GM12874 (cell line): ENCODE data around the gene CHSY3.

Experiments
- CTCF ChIP-seq: IDR thresholded peaks from 2 replicates; pipeline ENCODE4 v1.5.1; 2011; ENCODE audit warnings: low read depth, mild to moderate bottlenecking, control low read depth, low read length, moderate library complexity; ENCODE audit not compliant: insufficient read depth

CHSY3 gene

GRCh38 chr5:129945774-129946270, 41.6 kb downstream of the CHSY3 start:
- no peak for TF ChIP-seq CTCF

- TF ChIP-seq CTCF = no peak
Measured at GRCh38 chr5:129951039-129951438, 46.8 kb downstream of the CHSY3 start.

- TF ChIP-seq CTCF = no peak
Measured at GRCh38 chr5:129958581-129958980, 54.3 kb downstream of the CHSY3 start.

DNA sequence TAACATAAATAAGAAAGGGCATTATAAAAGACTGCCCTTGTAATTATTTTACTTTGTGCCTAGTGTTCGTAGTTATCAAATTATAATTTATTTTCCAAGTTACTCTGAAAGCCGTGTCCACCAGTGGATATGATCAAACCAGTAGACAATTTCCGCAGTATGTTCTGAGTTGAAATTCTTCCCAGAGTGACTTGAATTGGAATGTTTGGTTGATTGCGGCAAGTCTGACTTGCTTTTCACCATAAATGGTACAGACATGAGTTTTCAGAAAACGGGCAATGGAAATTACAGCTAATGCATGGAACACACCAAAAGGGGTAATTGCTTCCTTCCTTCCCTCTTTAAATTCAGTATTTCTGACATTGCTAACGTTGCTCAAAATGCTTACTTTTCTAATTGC, 56.6 kb downstream of the CHSY3 start:
- no peak for TF ChIP-seq CTCF

DNA sequence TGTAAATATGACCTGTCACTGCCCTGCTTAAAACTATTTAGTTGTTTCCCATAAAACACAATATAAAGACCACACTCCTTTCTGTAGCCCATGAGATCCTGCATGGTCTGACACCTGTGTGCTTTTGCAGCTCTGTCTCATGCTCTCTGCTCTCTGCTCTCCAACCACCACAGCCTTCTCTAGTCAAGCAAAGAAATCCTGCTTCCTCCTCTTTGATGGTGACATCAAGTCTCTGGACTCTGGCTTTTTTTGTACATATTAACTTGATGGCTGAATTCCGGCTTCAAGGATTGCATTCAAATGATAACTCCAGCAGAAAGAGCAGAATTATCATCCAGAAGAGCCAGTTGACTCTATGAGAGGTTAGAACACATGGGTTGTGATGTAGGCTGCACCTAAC, 58.2 kb downstream of the CHSY3 start:
- TF ChIP-seq CTCF = no peak

DNA sequence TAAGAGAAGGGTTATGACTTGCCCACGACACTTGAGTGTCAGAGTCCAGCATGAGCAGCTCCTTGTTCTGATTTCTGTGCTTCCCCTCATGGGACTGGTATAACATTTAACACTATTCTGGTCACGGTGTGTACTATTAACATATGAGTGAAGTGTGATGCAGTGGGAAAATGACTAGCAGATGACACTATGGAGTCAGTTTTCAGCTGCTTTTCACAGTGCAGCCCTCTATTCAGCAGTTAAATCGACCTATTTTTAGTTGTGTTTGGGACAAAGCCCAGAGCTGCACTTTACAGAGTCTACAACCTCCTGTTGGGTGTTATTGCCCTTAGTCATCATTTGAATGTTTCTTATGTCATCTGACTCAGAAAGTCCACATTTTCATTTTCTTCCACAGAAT, 59.1 kb downstream of the CHSY3 start:
- TF ChIP-seq CTCF = no peak

DNA sequence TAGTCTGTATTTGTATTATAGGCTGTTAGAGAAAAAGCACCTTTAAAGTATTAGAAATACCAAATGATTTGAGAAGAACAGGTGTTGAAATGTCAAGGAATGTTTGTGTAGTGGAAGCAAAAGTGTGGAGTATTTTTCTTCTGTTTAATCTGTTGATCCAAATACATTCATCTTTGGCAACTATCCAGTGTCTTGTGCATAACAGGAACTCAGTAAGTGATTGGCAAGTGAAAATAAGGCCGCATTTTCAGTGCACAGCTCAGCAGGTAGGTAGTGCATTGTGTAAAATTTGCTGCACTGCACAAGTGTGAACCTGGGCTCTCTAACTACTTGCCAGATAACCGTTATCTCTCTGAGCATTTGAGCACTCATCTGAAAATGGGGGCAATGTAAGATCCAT, 61.8 kb downstream of the CHSY3 start:
- TF ChIP-seq CTCF = no peak

GRCh38 chr5:129971714-129972113, 67.4 kb downstream of the CHSY3 start:
- no peak for TF ChIP-seq CTCF
